ENCODE data around the gene TRAFD1.

Gene TRAFD1

GRCh38 chr12:112161711-112162110 is 36.4 kb downstream of the TRAFD1 start:
- DNase-seq = no peak

GRCh38 chr12:112162241-112162790 is 37.0 kb downstream of the TRAFD1 start:
- no peak for DNase-seq

- DNase-seq = no peak
Measured at GRCh38 chr12:112163056-112163455, 37.7 kb downstream of the TRAFD1 start.

GRCh38 chr12:112163471-112163991 is 38.2 kb downstream of the TRAFD1 start:
- DNase-seq = no peak

- DNase-seq = no peak
Measured at GRCh38 chr12:112164011-112164660, 38.8 kb downstream of the TRAFD1 start.

- DNase-seq = no peak
Measured at GRCh38 chr12:112165624-112166023, 40.3 kb downstream of the TRAFD1 start.

GRCh38 chr12:112166051-112167015 is 41.0 kb downstream of the TRAFD1 start:
- no peak for DNase-seq

GRCh38 chr12:112167031-112167461 is 41.7 kb downstream of the TRAFD1 start:
- DNase-seq = no peak

- DNase-seq = no peak
Measured at GRCh38 chr12:112167718-112168525, 42.6 kb downstream of the TRAFD1 start.

GRCh38 chr12:112168561-112168971 is 43.2 kb downstream of the TRAFD1 start:
- no peak for DNase-seq

GRCh38 chr12:112169161-112169872 is 44.0 kb downstream of the TRAFD1 start:
- no peak for DNase-seq

GRCh38 chr12:112169966-112170365 is 44.6 kb downstream of the TRAFD1 start:
- no peak for DNase-seq

GRCh38 chr12:112170376-112170775 is 45.0 kb downstream of the TRAFD1 start:
- peak; percentile 4 to 17 for DNase-seq

GRCh38 chr12:112170971-112171596 is 45.7 kb downstream of the TRAFD1 start:
- no peak for DNase-seq

- no peak for DNase-seq
Measured at GRCh38 chr12:112172556-112173324, 47.4 kb downstream of the TRAFD1 start.

GRCh38 chr12:112175361-112176155 is 50.2 kb downstream of the TRAFD1 start:
- no peak for DNase-seq

- no peak for DNase-seq
Measured at GRCh38 chr12:112176321-112177010, 51.1 kb downstream of the TRAFD1 start.

- no peak for DNase-seq
Measured at GRCh38 chr12:112178796-112179195, 53.4 kb downstream of the TRAFD1 start.

- DNase-seq = no peak
Measured at GRCh38 chr12:112179341-112179740, 54.0 kb downstream of the TRAFD1 start.
